ENCODE measurements around the gene FAXDC2. TPM values are rescaled to one million over a fixed set of nuclear protein-coding genes. Genes with fewer than 3 reads are reported as not detected.

The FAXDC2 gene
- total and polyA plus RNA-seq, 2 of the 13 experiments (the other 11 are each of a cell fraction or from before 2014, with no cell fraction given): 4.7 to 58.8 TPM

DNA sequence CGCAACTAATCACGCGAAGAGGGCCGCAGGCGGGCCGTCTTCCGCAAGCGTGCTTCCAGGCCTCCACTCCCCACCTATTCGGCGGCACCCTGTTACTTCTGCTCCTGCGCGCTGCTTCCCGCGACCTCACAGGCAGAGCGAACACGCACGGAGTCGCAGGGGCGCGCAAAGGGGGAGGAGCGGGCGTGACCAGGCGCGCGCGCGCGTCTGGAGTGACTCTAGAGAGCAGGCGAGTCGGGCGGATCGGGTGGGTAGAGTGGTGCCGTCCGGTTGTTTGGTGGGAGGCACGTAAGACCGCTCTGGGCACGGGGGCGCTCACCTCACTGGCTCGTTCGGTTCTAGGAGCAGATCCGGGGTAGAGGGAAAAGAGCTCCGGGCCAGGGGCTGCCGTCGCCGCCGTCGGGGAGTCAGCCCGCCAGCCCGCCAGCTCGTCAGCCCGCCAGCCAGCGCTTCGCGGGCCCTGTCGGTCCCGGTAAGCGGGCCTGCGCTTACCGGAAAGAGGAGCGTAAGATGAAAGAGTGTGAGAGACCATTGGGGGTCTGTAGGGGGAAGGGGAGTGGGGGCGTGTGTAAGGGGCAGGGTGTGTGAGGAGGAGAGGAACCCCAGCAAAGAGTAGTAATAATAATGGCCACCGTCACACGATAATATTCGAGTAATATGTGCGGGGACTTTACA, 8.0 kb upstream of the FAXDC2 start, which contains the start of gene CNOT8 (continued):
- no peak for TF ChIP-seq ZBTB37 (CRISPR knock-in tag; IDR thresholded peaks at IDR 0.05)
- peak; percentile 54; the same call in 1 of the 2 replicates for TF ChIP-seq ZNF792 (CRISPR knock-in tag; IDR thresholded peaks at IDR 0.05)
- TF ChIP-seq CENPBD1 (CRISPR knock-in tag; IDR thresholded peaks at IDR 0.05; ENCODE audit: borderline replicate concordance, low read depth): 0 out of 2 replicates have a peak, but pooled peaks have one; percentile 50
- TF ChIP-seq STAG1 (CRISPR knock-in tag; IDR thresholded peaks at IDR 0.05): no peak
- TF ChIP-seq FOXA3 (CRISPR knock-in tag; IDR thresholded peaks at IDR 0.05): peak; percentile 82
- peak; percentile 54 for TF ChIP-seq FOSL2 (CRISPR knock-in tag; IDR thresholded peaks at IDR 0.05)
- no peak for TF ChIP-seq KDM6A (CRISPR knock-in tag; IDR thresholded peaks at IDR 0.05; ENCODE audit: low read depth)
- no peak for TF ChIP-seq ZNF75D (CRISPR knock-in tag; IDR thresholded peaks at IDR 0.05; ENCODE audit: borderline replicate concordance)
- no peak for TF ChIP-seq CENPX (CRISPR knock-in tag; IDR thresholded peaks at IDR 0.05)
- peak; percentile 56; the same call in 1 of the 2 replicates for TF ChIP-seq ZBTB4 (CRISPR knock-in tag; IDR thresholded peaks at IDR 0.05; ENCODE audit: borderline replicate concordance)
- TF ChIP-seq ZNF678 (CRISPR knock-in tag; IDR thresholded peaks at IDR 0.05): no peak
- no peak for TF ChIP-seq PCBP1 (IDR thresholded peaks at IDR 0.05; ENCODE audit: borderline replicate concordance, low read depth, low read length)
- TF ChIP-seq IRF2 (CRISPR knock-in tag; IDR thresholded peaks at IDR 0.05): peak; percentile 89
- TF ChIP-seq, protein P1, sequence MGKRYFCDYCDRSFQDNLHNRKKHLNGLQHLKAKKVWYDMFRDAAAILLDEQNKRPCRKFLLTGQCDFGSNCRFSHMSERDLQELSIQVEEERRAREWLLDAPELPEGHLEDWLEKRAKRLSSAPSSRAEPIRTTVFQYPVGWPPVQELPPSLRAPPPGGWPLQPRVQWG (CRISPR knock-in tag; IDR thresholded peaks at IDR 0.05; ENCODE audit: borderline replicate concordance, low read depth): no peak
- TF ChIP-seq, protein P2, sequence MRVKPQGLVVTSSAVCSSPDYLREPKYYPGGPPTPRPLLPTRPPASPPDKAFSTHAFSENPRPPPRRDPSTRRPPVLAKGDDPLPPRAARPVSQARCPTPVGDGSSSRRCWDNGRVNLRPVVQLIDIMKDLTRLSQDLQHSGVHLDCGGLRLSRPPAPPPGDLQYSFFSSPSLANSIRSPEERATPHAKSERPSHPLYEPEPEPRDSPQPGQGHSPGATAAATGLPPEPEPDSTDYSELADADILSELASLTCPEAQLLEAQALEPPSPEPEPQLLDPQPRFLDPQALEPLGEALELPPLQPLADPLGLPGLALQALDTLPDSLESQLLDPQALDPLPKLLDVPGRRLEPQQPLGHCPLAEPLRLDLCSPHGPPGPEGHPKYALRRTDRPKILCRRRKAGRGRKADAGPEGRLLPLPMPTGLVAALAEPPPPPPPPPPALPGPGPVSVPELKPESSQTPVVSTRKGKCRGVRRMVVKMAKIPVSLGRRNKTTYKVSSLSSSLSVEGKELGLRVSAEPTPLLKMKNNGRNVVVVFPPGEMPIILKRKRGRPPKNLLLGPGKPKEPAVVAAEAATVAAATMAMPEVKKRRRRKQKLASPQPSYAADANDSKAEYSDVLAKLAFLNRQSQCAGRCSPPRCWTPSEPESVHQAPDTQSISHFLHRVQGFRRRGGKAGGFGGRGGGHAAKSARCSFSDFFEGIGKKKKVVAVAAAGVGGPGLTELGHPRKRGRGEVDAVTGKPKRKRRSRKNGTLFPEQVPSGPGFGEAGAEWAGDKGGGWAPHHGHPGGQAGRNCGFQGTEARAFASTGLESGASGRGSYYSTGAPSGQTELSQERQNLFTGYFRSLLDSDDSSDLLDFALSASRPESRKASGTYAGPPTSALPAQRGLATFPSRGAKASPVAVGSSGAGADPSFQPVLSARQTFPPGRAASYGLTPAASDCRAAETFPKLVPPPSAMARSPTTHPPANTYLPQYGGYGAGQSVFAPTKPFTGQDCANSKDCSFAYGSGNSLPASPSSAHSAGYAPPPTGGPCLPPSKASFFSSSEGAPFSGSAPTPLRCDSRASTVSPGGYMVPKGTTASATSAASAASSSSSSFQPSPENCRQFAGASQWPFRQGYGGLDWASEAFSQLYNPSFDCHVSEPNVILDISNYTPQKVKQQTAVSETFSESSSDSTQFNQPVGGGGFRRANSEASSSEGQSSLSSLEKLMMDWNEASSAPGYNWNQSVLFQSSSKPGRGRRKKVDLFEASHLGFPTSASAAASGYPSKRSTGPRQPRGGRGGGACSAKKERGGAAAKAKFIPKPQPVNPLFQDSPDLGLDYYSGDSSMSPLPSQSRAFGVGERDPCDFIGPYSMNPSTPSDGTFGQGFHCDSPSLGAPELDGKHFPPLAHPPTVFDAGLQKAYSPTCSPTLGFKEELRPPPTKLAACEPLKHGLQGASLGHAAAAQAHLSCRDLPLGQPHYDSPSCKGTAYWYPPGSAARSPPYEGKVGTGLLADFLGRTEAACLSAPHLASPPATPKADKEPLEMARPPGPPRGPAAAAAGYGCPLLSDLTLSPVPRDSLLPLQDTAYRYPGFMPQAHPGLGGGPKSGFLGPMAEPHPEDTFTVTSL (CRISPR knock-in tag; IDR thresholded peaks at IDR 0.05; ENCODE audit: borderline replicate concordance): no peak; the same call in 1 of the 2 replicates
- TF ChIP-seq ZBTB43 (CRISPR knock-in tag; conservative IDR thresholded peaks at IDR 0.05): peak; percentile 52; the same call in 1 of the 2 replicates
- no peak; the same call in 1 of the 2 replicates for TF ChIP-seq ZNF776 (CRISPR knock-in tag; IDR thresholded peaks at IDR 0.05)

All from HepG2 (cell line).